Psoas muscle (tissue), 8 donors: ENCODE measurements around the gene C8A. TPM values are rescaled to one million over a fixed set of nuclear protein-coding genes. Genes with fewer than 3 reads are reported as not detected.

Source experiments
- ATAC-seq, 4 donors: fragments of 200-7000 bp; cut with Tn5 transposase; one replicate each; pipeline ENCODE4 v1.9.1; 2020; ENCODE audit warnings: moderate library complexity in 3 of 4, mild to moderate bottlenecking in 2 of 4
- DNase-seq, 2 donors: peaks; one replicate each; pipeline ENCODE4 v3.0.0-alpha.2; 2020
- H3K27ac ChIP-seq: fragments of 200-600 bp; one replicate; pipeline ENCODE4 v1.8.0; 2022
- H3K27me3 ChIP-seq, 3 donors: fragments of 200-600 bp in 1 of 3; one replicate each; pipeline versions ENCODE4 v1.6.1 to v1.8.0; 2013 to 2022; ENCODE audit warnings: low read length in 2 of 3, mild to moderate bottlenecking in 2 of 3, moderate library complexity in 1 of 3; ENCODE audit not compliant: insufficient read depth in 3 of 3
- H3K36me3 ChIP-seq, 2 donors: fragments of 200-600 bp in 1 of 2; one replicate each; pipeline versions ENCODE4 v1.6.1 to v1.8.0; 2013 to 2022; ENCODE audit warnings: low read depth in 1 of 2, mild to moderate bottlenecking in 1 of 2, moderate library complexity in 1 of 2; ENCODE audit not compliant: insufficient read depth in 1 of 2
- H3K4me1 ChIP-seq: fragments of 200-600 bp; one replicate; pipeline ENCODE4 v1.8.0; 2022
- H3K4me3 ChIP-seq: fragments of 200-600 bp; one replicate; pipeline ENCODE4 v1.8.0; 2022; ENCODE audit warnings: mild to moderate bottlenecking
- H3K9me3 ChIP-seq: fragments of 200-600 bp; one replicate; pipeline ENCODE4 v1.8.0; 2022
- WGBS, 3 donors: extraction: QIAGEN DNeasy Blood & Tissue Kit; methylation state at CpG; one replicate each; pipeline versions ENCODE4 v1.1.6 to v1.1.7; 2013; 5-methylcytosine and 5-hydroxymethylcytosine counted together
- intact Hi-C, 2 donors: fragments of 100-400 bp; cut with DNase I; formaldehyde crosslinking; loops; one replicate each; pipeline versions ENCODE4 v1.11.0 to v1.14.2; 2022
- polyA plus RNA-seq, 3 donors: library from polyadenylated mRNA; stranded (reverse); fragments of 200-250 nt; gene quantifications; one replicate each; pipeline ENCODE4 v1.2.3, GENCODE V29; 2013
- total RNA-seq, 4 donors: library from RNA; stranded (reverse); fragmentation: NEBNext Ultra II Directional in 2 of 4; extraction: Animal tissue kit (Norgen Biotek cat#: 25700) in 2 of 4; gene quantifications; one replicate each; pipeline versions ENCODE4 v1.2.1 to v1.2.4, GENCODE V29; 2021 to 2023
- TF ChIP-seq, protein P1 (sequence below): fragments of 200-600 bp; IDR thresholded peaks from one replicate; pipeline ENCODE4 v1.8.0; 2022; ENCODE audit warnings: antibody characterized with exemption
- donor health status: healthy with polysubstance abuse.
- donor health status: DM: no; HTN: no; CAD: no; lungs with moderate emphysema.
- donor health status: Bipolar disorder and iron deficiency.
- donor health status: healthy.
- donor health status: DM: yes; HTN: yes; CAD: no.
- donor health status: DM: no; HTN: no; CAD: no.
- donor health status: DM: no; HTN: no; CAD: no.
- donor health status: DM: yes; HTN: yes; CAD: no.

Gene C8A
- total and polyA plus RNA-seq, 7 donors: not detected

DNA sequence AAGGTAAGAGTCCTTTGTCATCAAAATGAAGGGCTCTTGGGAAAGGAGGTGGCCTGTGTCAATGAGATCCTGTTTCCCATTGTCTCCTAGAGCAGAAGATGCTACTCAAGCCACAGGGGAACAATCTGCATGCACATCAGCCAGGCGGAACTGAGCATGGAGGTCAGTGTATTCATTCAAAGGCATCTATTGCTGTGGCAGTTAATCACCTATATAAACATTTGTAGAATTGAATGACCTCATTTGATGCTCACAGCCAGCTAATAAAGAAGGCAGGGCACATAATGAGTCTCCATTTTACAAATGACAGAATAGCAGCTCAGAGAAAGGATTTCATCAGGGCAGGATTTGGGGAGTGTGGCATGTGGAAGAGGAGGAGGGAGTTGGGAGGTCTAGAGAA lies 29.7 kb upstream of the C8A start:
- 80 to 100% (median 89%) methylated on average over 1 of the region's 1 CpG for WGBS, 3 donors
- intact Hi-C loops: loop anchor here in 1 of 2 donors (5.0 to 10.0 kb wide), 3 partner anchors 68 to 1540 kb away; no protein-coding TSS in a partner anchor
- no peak overlapping the region for H3K27ac ChIP-seq

DNA sequence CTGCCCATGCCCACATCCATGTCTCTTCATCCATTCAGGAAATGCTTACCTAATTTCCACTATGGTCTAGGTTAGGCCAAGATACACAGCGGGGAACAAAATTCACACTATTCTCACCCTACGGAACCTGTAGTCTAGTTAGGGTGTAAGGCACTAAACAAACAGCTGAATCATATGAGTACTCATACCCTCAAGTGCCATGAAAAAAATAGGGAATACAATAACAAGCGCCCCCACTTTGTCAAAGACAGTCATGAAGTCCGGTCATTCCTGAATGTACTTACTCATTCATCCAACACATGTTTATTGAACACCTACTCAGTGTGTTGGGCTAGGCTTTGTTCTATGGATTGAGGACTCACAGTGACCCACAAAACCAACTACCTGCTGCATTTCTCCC lies 29.2 kb upstream of the C8A start:
- Histone ChIP-seq H3K4me1 (no peaks in the 10 kb centered on the region), H3K27me3 (peaks cover 0 to 6% (median 0%) of the 10 kb centered on the region in 3 donors), H3K36me3 (no peaks in the 10 kb centered on the region), H3K27ac (no peak overlapping the region), H3K9me3 (no peaks in the 10 kb centered on the region), H3K4me3 (no peak overlapping the region)
- 70 to 95% (median 85%) methylated on average over 4 of the region's 4 CpGs for WGBS, 3 donors
- DNase-seq (no peak), ATAC-seq (no peak)
- TF ChIP-seq, protein P1, sequence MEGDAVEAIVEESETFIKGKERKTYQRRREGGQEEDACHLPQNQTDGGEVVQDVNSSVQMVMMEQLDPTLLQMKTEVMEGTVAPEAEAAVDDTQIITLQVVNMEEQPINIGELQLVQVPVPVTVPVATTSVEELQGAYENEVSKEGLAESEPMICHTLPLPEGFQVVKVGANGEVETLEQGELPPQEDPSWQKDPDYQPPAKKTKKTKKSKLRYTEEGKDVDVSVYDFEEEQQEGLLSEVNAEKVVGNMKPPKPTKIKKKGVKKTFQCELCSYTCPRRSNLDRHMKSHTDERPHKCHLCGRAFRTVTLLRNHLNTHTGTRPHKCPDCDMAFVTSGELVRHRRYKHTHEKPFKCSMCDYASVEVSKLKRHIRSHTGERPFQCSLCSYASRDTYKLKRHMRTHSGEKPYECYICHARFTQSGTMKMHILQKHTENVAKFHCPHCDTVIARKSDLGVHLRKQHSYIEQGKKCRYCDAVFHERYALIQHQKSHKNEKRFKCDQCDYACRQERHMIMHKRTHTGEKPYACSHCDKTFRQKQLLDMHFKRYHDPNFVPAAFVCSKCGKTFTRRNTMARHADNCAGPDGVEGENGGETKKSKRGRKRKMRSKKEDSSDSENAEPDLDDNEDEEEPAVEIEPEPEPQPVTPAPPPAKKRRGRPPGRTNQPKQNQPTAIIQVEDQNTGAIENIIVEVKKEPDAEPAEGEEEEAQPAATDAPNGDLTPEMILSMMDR: no peak
- intact Hi-C loops: loop anchor here in 1 of 2 donors (10.0 kb wide), 2 partner anchors 631 to 1541 kb away; no protein-coding TSS in a partner anchor

More for the DNA sequence above, 29.7 kb upstream of the C8A start:
- Histone ChIP-seq H3K4me1 (no peaks in the 10 kb centered on the region), H3K9me3 (no peaks in the 10 kb centered on the region), H3K4me3 (no peak overlapping the region), H3K27me3 (peaks cover 0 to 6% (median 0%) of the 10 kb centered on the region in 3 donors), H3K36me3 (no peaks in the 10 kb centered on the region)
- TF ChIP-seq, protein P1: no peak
- ATAC-seq (no peak), DNase-seq (no peak)

DNA sequence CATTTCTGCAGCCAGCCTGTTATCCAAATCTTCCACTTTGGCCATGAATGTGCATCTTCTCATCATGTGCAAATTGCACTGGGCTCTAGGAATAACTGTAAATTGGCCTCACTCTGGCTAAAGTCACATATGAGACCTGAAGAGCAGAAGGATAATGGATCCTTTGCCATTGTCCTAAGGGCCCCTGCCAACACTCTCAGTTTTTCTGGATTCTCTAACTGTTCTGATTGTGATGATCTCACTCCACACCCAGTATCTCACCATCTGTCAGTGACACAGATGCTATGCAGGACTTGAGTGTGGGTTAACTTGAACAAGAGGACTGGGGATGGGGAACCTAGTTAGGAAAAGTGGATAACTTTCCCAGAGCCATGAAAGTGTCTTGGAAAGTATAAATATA lies 26.9 kb upstream of the C8A start:
- intact Hi-C loops: loop anchor here (2.0 to 10.0 kb wide), 3 partner anchors 231 to 1543 kb away; no protein-coding TSS in a partner anchor
- ATAC-seq: no peak
- DNase-seq: no peak
- no peaks in the 10 kb centered on the region for H3K4me1 ChIP-seq
- TF ChIP-seq, protein P1: no peak
- H3K27me3 ChIP-seq: peaks cover 0 to 6% (median 3%) of the 10 kb centered on the region in 3 donors
- H3K4me3 ChIP-seq: no peak overlapping the region
- no peak overlapping the region for H3K27ac ChIP-seq
- no peaks in the 10 kb centered on the region for H3K36me3 ChIP-seq
- H3K9me3 ChIP-seq: no peaks in the 10 kb centered on the region

DNA sequence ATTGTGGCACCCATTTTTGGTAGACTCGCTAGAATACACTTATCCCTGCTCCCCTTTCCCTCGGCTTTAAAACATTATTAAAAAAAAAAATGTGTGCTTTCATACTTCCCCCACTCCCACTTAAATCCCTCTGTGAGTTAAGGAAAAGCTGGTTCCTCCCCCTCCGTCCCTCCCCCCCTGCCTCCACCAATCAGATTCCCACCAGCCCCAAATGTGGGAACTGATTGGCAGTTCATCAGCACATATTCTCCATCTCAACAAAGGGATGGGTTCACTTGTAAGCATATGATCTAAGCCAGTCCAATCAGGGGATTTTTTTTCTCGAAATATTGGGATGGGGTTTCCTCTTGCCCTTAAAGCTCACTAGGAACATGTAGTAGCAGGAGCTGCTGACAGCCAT lies 24.5 kb upstream of the C8A start:
- H3K4me1 ChIP-seq: no peaks in the 10 kb centered on the region
- no peak for ATAC-seq
- H3K4me3 ChIP-seq: no peak overlapping the region
- H3K27ac ChIP-seq: no peak overlapping the region
- TF ChIP-seq, protein P1: no peak
- H3K36me3 ChIP-seq: no peaks in the 10 kb centered on the region
- WGBS, 3 donors: 73 to 82% (median 81%) methylated on average over 4 of the region's 4 CpGs
- H3K9me3 ChIP-seq: no peaks in the 10 kb centered on the region
- no peak for DNase-seq
- peaks cover 0 to 4% (median 3%) of the 10 kb centered on the region in 3 donors for H3K27me3 ChIP-seq
- intact Hi-C loops: loop anchor here (5.0 to 10.0 kb wide), 4 partner anchors 232 to 1332 kb away; no protein-coding TSS in a partner anchor
